Mesodermal cell (in vitro differentiated cells): ENCODE data around the gene CAMKK2.
"Not testable (repeated sequence)": the region's sequence is repeated elsewhere in the genome, so short reads cannot be mapped to it uniquely, and the experiment has no call there.

Source experiments
- H3K27ac ChIP-seq: 2 replicates; pipeline ENCODE4 v1.7.0; 2013; ENCODE audit warnings: mild to moderate bottlenecking, low read depth, low read length, moderate library complexity; ENCODE audit not compliant: severe bottlenecking
- H3K36me3 ChIP-seq: 2 replicates; pipeline ENCODE4 v1.7.1; 2013; ENCODE audit warnings: mild to moderate bottlenecking, low read length, moderate library complexity; ENCODE audit not compliant: control insufficient read depth, insufficient read depth
- H3K4me1 ChIP-seq: one replicate; pipeline ENCODE4 v1.7.1; 2013; ENCODE audit warnings: mild to moderate bottlenecking, low read length; ENCODE audit not compliant: insufficient read depth, control insufficient read depth, poor library complexity, severe bottlenecking
- H3K4me3 ChIP-seq: 2 replicates; pipeline ENCODE4 v1.7.0; 2013; ENCODE audit warnings: low read length, control low read depth, mild to moderate bottlenecking; ENCODE audit not compliant: insufficient read depth, poor library complexity, severe bottlenecking; ENCODE audit errors: extremely low read depth
- H3K9me3 ChIP-seq: 2 replicates; pipeline ENCODE4 v1.7.1; 2013; ENCODE audit warnings: mild to moderate bottlenecking, low read length, moderate library complexity; ENCODE audit not compliant: control insufficient read depth
- WGBS, 2 experiments: methylation state at CpG; one replicate each; pipeline ENCODE4 v1.1.5; 2013; ENCODE audit warnings: missing lambda C conversion rate in 2 of 2; ENCODE audit not compliant: insufficient coverage in 2 of 2; 5-methylcytosine and 5-hydroxymethylcytosine counted together

CAMKK2 gene

DNA sequence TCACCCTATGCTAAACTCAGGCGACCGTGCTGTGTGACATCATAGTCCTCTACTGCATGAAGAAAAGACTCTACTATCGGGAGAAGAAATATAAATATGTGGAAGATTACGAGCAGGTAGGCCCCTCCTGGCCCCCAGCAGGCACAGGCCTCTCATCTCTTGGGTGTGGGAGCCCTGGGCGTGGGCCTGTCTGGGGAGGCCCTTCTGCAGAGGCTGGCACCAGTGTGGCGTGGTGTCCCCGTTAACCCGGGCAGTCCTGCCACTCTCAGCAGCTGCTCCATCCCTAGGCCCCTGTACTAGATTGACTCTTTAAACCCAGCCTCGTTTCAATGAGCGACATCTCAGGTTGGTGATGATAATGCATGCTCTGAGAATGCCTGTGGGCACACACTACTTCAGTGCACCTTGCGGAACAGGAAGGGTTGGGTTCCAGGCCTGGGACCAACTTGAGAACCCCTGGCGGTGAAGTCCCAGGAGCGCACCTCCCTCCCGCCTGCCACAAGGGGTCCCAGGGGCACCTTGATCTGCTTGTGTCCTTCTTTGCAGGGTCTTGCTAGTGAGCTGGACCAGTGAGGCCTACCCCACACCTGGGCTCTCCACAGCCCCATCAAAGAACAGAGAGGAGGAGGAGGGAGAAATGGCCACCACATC, 63.4 kb downstream of the CAMKK2 start:
- Histone ChIP-seq H3K36me3 (peaks cover 52% of the 10 kb centered on the region), H3K27ac (no peak overlapping the region), H3K4me3 (no peak overlapping the region), H3K9me3 (no peaks in the 10 kb centered on the region), H3K4me1 (no peaks in the 10 kb centered on the region)
- 93 to 95% methylated on average over 8 to 11 of the region's 14 CpGs for WGBS, 2 experiments

- peaks cover 43% of the 10 kb centered on the region for H3K36me3 ChIP-seq
- no peak overlapping the region for H3K4me3 ChIP-seq
- H3K9me3 ChIP-seq: no peaks in the 10 kb centered on the region
- no peaks in the 10 kb centered on the region for H3K4me1 ChIP-seq
- WGBS, 2 experiments: 92 to 98% methylated on average over 15 to 16 of the region's 16 CpGs
- no peak overlapping the region for H3K27ac ChIP-seq
Observed at GRCh38 chr12:121232163-121232562, 64.3 kb downstream of the CAMKK2 start.

DNA sequence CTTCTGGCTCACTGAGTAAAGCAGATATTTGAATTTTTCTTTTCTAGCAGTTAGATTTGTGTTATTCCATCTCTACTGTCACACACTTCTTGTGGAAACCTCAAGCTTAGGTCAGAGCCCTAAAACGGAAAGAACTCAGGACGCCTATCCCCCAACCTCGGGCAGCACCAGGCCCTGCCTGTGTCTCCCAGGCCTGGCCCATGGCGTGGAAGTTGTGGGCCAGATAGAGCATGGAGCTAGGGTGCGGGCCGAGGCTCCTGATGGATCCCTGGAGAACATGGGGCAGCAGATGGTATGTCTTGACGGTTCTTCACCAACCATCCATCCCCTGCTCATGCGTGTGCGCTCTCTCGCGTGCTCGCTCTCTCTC, 66.0 kb downstream of the CAMKK2 start:
- 82 to 85% methylated on average over 3 to 5 of the region's 12 CpGs for WGBS, 2 experiments

GRCh38 chr12:121229826-121230537, 66.5 kb downstream of the CAMKK2 start:
- H3K4me3 ChIP-seq, H3K9me3 ChIP-seq, H3K27ac ChIP-seq, H3K4me1 ChIP-seq: not testable (repeated sequence)
- H3K36me3 ChIP-seq: peaks cover 31% of the 10 kb centered on the region
- 46% methylated on average over 18 to 19 of the region's 19 CpGs for WGBS, 2 experiments

More for the DNA sequence above, 66.0 kb downstream of the CAMKK2 start:
- H3K4me1 ChIP-seq: no peaks in the 10 kb centered on the region
- H3K4me3 ChIP-seq: no peak overlapping the region
- no peaks in the 10 kb centered on the region for H3K9me3 ChIP-seq
- H3K36me3 ChIP-seq: peaks cover 35% of the 10 kb centered on the region
- H3K27ac ChIP-seq: no peak overlapping the region

DNA sequence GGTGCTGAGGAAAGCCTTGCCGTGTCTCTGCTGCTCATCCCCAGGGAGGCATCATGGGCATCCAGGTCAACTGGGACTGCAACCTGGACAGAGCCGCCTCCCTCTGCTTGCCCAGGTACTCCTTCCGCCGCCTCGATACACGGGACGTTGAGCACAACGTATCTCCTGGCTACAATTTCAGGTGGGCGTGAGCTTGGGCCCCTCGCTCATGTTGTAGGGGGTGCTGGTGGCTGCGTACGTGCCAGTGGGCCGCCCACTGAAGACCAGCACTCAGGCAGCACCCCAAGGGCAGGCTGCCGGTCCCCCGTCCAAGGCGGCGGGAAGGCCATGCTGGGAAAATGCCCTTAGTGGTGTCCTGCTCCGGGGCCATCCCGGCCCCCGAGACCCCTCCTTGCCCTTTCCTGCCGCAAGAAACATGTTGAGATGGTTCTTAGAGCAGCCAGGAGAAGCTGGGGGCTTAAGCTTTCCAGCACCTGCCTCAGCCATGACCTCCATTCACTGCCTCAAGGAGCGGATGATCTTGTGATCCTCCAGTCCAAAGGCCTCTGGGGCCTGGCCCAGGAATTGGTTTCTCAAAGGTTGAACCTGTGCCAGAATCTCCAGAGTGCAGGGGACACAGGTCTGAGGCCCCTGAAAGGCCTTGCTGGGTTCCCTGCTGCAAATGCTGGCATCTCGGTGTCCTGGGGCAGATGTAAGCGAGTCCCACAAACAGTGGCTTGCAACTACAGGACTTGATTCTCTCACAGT, 67.4 kb downstream of the CAMKK2 start:
- WGBS, 2 experiments: 95 to 98% methylated on average over 21 to 23 of the region's 24 CpGs
- Histone ChIP-seq H3K9me3 (no peaks in the 10 kb centered on the region), H3K4me3 (no peak overlapping the region), H3K36me3 (peaks cover 30% of the 10 kb centered on the region), H3K27ac (no peak overlapping the region), H3K4me1 (no peaks in the 10 kb centered on the region)

DNA sequence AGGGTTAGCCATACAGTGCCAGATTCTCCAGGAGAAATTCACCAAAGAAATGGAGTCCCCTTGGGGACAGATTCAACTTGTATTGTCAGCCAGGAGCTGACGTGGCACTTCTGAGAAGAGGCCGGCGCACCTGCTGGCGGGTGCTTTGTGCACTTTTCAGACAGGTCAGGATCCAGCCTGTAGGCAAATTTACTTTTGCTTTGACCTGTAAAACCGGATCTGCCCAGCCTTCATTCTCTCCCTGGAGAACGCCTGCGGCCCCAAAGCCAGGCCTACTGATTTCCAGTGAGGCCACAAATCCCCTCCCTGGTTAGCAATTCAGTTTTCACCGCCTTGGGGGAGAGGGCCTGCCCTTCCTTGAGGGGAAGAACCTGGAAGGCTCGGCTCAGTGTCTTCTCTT, 69.2 kb downstream of the CAMKK2 start:
- Histone ChIP-seq H3K36me3 (peaks cover 37% of the 10 kb centered on the region), H3K4me3 (no peak overlapping the region), H3K27ac (no peak overlapping the region), H3K9me3 (no peaks in the 10 kb centered on the region), H3K4me1 (no peaks in the 10 kb centered on the region)
- WGBS, 2 experiments: 90 to 95% methylated on average over 9 of the region's 9 CpGs

DNA sequence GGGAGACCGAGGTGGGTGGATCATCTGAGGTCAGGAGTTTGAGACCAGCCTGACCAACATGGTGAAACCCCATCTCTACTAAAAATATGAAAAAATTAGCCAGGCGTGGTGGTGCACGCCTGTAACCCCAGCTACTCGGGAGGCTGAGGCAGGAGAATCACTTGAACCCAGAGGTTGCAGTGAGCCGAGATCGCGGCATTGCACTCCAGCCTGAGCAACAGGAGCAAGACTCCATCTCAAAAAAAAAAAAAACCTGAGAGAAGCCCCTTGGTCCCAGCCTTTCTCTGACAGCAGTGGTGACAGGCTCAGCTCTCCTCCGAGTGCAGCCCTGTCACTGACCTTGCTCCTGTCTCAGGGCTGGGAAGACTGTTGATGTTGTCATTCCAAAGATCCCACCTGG, 69.6 kb downstream of the CAMKK2 start:
- not testable (repeated sequence) for H3K27ac ChIP-seq, H3K4me1 ChIP-seq, H3K4me3 ChIP-seq, H3K9me3 ChIP-seq
- H3K36me3 ChIP-seq: peaks cover 36% of the 10 kb centered on the region
- WGBS, 2 experiments: 86 to 91% methylated on average over 7 of the region's 8 CpGs

GRCh38 chr12:121226399-121226798, 70.1 kb downstream of the CAMKK2 start:
- 94 to 99% methylated on average over 4 to 7 of the region's 8 CpGs for whole genome bisulfite sequencing, 2 experiments
- peaks cover 34% of the 10 kb centered on the region for H3K36me3 ChIP-seq
- H3K4me3 ChIP-seq: no peak overlapping the region
- H3K9me3 ChIP-seq: no peaks in the 10 kb centered on the region
- no peaks in the 10 kb centered on the region for H3K4me1 ChIP-seq
- H3K27ac ChIP-seq: no peak overlapping the region

- WGBS, 2 experiments: 88 to 98% methylated on average over 8 of the region's 8 CpGs
- Histone ChIP-seq H3K4me1 (no peaks in the 10 kb centered on the region), H3K36me3 (peaks cover 31% of the 10 kb centered on the region), H3K9me3 (no peaks in the 10 kb centered on the region), H3K27ac (no peak overlapping the region), H3K4me3 (no peak overlapping the region)
Observed at GRCh38 chr12:121224591-121224990, 71.9 kb downstream of the CAMKK2 start.

DNA sequence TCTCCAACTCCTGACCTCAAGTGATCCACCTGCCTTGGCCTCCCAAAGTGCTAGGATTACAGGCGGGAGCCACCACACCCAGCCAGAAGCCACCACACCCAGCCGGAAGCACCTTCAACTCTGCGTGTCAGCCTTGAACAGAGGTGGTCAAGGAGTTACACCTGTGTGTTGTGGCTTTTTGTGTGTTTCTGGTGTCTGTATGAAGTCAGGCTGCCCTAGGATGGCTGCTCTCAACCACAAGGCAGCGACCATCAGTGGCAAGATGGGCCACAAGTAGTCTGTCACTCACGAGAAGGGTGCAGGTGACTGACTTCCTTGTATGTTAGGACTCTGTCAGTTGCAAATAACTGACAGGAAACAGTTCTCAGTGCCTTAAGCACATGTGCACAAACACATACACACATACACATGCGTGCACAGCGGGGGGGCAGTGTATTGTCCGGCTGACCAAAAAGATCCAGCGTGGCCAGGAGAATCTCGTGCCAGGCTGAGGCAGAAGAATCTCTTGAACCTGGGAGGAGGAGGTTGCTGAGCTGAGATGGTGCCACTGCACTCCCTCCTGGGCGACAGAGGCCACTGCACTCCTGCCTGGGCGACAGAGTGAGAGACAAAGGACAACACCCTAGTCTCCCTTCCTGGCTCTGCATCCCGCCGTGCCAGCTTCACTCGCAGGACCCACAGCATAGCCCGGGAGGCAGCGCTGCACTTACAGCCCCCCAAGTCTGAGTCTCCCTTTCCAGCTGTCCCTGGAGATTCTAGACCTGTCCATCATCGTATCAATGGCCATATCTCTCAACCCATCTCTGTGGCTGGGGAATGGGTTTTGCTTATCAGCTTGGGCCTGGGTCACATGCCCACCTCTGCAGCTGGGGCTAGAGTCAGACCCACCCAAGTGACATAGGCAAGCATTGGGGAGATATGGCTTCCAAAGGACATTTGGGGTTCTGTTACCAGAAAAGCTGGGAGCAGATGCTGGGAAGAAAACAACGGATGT, 72.9 kb downstream of the CAMKK2 start:
- H3K36me3 ChIP-seq: peaks cover 32% of the 10 kb centered on the region
- H3K27ac ChIP-seq: no peak overlapping the region
- no peak overlapping the region for H3K4me3 ChIP-seq
- 90 to 93% methylated on average over 14 of the region's 19 CpGs for WGBS, 2 experiments
- no peaks in the 10 kb centered on the region for H3K9me3 ChIP-seq
- no peaks in the 10 kb centered on the region for H3K4me1 ChIP-seq
